ENCODE data around the gene CARS1.

DNA sequence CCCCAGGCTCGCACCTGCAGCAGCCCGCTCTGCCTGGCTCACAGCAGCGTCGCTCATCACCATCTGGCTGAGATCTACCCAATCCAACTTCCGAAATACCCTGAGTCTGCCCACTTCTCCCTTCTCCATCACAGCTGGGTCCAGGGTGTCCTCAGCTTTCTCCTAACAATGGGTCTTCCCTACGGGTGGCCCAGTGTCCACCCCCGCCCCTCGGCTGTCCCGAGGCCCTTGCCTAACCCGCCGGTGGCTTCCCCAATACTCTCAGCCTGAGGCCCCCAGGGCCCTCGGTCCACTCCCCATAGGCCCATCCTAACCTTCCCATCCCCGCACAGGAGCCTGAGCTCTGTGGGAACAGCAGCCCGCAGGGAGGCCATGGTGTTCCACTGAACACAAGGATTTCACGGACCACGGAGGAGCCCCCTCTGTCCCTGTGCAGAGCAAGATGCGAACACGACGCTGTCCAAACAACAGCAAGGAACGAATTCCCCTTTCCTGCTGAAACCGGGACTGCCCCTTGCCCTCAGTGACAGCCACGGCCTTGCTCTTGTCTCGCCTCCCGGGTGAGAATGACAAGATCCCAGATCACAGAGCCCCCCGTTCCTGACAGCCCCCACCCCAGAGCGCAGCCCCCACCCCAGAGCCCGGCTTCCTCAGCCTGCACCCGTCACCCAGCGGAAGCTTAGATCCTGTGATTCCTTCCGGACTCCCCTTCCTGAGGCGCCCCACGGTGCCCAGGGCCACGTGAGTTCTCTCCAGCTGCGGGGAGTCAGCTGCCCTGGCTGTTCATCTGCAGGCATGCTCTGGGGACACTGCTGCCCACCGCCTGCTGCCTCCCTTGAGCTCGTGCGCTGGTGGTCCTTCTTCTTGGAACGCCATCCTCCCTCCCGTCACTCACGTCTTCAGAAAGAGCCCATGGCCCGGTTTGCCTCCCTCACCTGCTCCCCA lies 48.8 kb upstream of the CARS1 start:
- TF ChIP-seq, protein P1, sequence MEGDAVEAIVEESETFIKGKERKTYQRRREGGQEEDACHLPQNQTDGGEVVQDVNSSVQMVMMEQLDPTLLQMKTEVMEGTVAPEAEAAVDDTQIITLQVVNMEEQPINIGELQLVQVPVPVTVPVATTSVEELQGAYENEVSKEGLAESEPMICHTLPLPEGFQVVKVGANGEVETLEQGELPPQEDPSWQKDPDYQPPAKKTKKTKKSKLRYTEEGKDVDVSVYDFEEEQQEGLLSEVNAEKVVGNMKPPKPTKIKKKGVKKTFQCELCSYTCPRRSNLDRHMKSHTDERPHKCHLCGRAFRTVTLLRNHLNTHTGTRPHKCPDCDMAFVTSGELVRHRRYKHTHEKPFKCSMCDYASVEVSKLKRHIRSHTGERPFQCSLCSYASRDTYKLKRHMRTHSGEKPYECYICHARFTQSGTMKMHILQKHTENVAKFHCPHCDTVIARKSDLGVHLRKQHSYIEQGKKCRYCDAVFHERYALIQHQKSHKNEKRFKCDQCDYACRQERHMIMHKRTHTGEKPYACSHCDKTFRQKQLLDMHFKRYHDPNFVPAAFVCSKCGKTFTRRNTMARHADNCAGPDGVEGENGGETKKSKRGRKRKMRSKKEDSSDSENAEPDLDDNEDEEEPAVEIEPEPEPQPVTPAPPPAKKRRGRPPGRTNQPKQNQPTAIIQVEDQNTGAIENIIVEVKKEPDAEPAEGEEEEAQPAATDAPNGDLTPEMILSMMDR (IDR thresholded peaks at IDR 0.05), result no peak
- no peak for TF ChIP-seq EP300 (IDR thresholded peaks at IDR 0.05)
